Left cardiac atrium (tissue), 4 donors: Measurements from ENCODE around the gene CAPNS1. TPM values are rescaled to one million over a fixed set of nuclear protein-coding genes. Genes with fewer than 3 reads are reported as not detected.
A peak's percentile ranks its signal among the peaks of the same experiment; 100 is the strongest.
"Not testable (repeated sequence)": the region's sequence is repeated elsewhere in the genome, so short reads cannot be mapped to it uniquely, and the experiment has no call there.

Source experiments
- ATAC-seq, 2 donors: fragments of 200-7000 bp; cut with Tn5 transposase; one replicate each; pipeline ENCODE4 v1.9.1; 2020; ENCODE audit warnings: mild to moderate bottlenecking in 2 of 2, moderate library complexity in 2 of 2
- DNase-seq: peaks from one replicate; pipeline ENCODE4 v3.0.0-alpha.2; 2020
- intact Hi-C, 2 donors: fragments of 100-400 bp; cut with DNase I; formaldehyde crosslinking; loops; one replicate each; pipeline versions ENCODE4 v1.14.1 to v1.15.1; 2022 to 2023
- total RNA-seq, 2 donors: library from RNA; stranded (reverse); fragmentation: NEBNext Ultra II Directional; extraction: Animal tissue kit (Norgen Biotek cat#: 25700); gene quantifications; one replicate each; pipeline ENCODE4 v1.2.1, GENCODE V29; 2021
- donor health status: DM: no; HTN: yes; CAD: no.
- donor health status: DM: no; HTN: yes; CAD: no; lungs with severe emphysema.
- donor health status: DM: yes; HTN: yes; CAD: no.
- donor health status: Dilated cardiomyopathy.

CAPNS1 gene
- total RNA-seq, 2 donors from 2014 or later = 614 TPM

DNA sequence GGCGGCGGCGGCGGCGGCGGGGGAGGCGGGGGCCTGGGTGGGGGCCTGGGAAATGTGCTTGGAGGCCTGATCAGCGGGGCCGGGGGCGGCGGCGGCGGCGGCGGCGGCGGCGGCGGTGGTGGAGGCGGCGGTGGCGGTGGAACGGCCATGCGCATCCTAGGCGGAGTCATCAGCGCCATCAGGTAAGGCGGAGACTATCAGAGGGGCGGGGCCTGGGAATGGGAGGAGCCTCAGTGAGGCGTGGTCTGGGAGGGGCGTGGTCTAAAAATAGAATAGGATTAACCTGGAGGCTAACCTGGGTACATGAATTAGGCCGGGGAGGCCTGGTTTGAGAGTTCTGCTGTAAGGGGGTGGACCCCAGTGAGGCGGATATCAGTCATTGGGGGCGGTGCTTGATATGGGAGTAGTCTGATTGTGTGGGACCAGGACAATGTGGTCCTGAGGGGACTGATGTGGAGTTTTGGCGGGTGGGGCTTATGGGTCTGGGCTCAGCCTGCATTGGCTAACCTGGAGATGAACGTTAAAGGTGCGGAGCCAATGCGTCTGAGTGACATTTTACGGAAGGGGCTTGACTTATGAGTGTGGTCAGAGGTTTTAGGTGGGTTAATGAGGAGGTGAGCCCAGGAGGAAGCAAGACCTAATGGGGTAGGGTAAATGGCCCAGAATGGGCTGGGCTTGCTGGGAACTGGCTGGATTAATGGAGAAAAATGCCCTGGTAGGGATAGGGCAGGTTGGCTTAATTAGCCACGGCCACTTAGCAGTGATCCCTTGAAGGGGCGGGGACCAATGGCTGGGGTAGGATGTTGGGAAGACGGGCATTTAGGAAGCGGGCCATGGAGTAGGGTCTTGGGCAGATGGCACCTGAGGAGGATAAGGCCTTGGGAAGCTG is 1.4 kb downstream of the CAPNS1 start:
- peak; percentile 79 to 80 for ATAC-seq
- DNase-seq = peak; percentile 89
- intact Hi-C loops = no loop called here

- ATAC-seq (no peak), DNase-seq (no peak)
- intact Hi-C loops = no loop called here
Measured at GRCh38 chr19:36142046-36142445, 2.2 kb downstream of the CAPNS1 start.

- ATAC-seq (no peak), DNase-seq (no peak)
- intact Hi-C loops = no loop called here
Measured at GRCh38 chr19:36142496-36142895, 2.6 kb downstream of the CAPNS1 start.

DNA sequence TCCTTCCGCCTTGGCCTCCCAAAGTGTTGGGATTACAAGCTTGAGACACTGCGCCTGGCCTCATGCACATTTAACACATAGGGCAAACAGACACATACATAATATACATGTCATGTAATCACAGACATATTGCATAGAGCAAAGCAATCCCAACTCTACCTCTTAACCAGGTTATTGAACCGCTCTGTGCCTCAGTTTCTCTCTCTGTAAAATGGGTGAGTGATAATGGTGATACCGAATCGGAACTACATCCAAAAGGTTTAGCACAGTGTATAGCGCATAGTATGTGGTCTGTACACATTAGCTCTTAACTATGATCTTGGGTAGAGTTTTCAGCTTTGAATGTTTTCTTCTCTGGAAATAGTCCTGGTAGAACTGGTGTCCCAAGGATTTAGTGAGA is 4.8 kb downstream of the CAPNS1 start:
- DNase-seq = no peak
- ATAC-seq = no peak
- intact Hi-C loops = no loop called here

GRCh38 chr19:36149673-36150406 is 10.0 kb downstream of the CAPNS1 start:
- ATAC-seq = no peak
- no peak for DNase-seq
- intact Hi-C loops = no loop called here

- ATAC-seq (peak in 1 of 2 donors; percentile 1), DNase-seq (no peak)
- intact Hi-C loops = no loop called here
Measured at GRCh38 chr19:36150586-36150985, 10.7 kb downstream of the CAPNS1 start.

DNA sequence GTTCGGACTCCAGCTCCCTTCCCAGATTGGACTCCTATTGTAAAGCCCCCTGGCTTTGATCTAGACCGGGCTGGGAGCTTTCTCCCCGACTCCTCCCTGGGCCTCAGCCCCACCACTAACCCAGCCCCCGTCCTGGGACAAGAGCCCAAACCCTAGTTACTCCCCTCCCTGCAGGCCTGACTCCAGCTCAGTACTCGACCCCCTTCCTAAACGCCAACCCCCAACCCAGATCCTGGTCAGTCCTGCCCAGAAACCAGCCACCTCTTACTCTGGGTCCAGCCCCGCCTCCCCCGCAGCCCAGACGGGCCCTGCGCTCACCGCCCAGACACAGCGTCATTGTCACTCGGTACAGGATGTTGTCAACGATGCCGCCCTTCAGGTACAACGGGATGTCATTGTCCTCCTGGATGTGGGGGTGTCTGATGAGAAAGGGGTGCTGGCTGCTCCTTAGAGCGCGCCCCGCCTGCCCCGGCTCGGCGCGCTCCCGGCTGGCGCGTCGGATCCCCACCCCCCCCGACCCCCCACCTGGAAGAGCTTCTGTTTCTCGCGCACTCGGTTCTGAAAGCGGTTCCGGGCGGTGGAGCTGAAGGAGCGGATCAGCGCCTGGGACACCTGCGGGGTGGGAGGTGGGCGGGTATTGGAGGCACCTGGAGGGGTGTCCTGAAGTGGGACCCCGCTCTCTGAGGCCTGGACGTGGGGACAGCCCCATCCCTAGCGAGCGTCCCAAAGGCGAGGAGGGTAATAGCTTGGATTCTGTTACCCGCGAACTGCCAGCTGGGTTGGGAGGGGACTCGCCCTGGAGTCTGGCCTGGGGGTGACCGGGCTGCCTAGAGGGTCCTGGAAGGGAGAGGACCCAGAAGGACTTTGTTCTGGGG is 11.5 kb downstream of the CAPNS1 start:
- ATAC-seq (peak; percentile 65 to 76), DNase-seq (peak; percentile 79)
- intact Hi-C loops = no loop called here

GRCh38 chr19:36152019-36152351 is 12.1 kb downstream of the CAPNS1 start:
- ATAC-seq = peak; percentile 9 to 13
- DNase-seq = no peak
- intact Hi-C loops = no loop called here

DNA sequence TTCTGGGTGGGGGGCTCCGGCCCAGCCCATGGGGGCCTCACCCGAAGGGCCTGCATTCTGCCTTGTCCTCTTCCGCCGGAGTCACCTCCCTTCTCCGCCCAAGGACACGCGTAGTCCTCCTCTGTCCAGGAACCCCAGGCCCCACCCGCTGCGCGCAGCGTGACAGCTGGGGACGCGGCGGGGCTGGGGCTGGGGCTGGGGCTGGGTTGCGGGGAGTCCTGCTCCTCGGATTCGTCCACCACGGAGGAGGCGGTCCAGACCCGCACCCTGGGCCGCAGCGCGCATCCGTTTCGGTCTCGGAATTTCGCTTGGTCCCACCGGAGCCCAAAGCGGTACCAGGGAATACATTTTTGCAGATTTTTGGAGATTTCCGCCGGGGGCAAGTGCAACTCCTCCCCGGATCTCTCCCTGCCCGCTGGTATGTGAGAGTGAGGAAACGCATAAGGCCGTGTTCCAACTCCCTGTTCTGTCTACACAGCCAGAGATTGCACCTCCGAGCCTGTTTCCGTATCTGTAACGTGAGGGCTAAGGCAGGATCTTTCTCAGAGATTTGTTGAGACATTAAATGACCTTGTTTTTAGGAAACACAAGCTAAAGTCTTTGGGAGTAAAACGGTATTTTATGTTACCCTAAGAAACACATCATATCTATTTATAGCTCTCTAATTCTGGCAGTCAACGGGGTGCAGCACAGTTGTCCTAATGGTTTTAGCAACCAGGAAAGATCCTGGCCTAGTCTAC is 12.7 kb downstream of the CAPNS1 start, which contains the start of gene COX7A1:
Gene COX7A1, minus strand, starts transcription at position 96 of the 740 bp plus-strand sequence. Its CDS starts 40 bp downstream, at position 56.
- ATAC-seq (peak; percentile 90 to 91), DNase-seq (peak; percentile 84)
- intact Hi-C loops = no loop called here

DNA sequence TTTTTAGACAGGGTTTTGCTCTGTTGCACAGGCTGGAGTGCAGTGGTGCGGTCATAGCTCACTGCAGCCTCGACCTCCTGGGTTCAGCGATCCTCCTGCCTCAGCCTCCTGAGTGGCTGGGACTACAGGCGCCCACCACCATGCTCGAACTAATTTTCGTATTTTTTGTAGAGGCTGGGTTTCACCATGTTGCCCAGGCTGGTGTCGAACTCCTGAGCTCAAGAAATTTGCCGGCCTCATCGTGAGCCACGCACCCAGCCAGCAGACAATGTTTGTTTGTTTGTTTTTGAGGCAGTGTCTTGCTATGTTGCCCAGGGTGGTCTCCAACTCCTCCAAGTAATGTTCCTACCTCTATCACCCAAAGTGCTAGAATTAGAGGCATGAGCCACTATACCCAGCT is 13.3 kb downstream of the CAPNS1 start:
- intact Hi-C loops = no loop called here
- DNase-seq = no peak

DNA sequence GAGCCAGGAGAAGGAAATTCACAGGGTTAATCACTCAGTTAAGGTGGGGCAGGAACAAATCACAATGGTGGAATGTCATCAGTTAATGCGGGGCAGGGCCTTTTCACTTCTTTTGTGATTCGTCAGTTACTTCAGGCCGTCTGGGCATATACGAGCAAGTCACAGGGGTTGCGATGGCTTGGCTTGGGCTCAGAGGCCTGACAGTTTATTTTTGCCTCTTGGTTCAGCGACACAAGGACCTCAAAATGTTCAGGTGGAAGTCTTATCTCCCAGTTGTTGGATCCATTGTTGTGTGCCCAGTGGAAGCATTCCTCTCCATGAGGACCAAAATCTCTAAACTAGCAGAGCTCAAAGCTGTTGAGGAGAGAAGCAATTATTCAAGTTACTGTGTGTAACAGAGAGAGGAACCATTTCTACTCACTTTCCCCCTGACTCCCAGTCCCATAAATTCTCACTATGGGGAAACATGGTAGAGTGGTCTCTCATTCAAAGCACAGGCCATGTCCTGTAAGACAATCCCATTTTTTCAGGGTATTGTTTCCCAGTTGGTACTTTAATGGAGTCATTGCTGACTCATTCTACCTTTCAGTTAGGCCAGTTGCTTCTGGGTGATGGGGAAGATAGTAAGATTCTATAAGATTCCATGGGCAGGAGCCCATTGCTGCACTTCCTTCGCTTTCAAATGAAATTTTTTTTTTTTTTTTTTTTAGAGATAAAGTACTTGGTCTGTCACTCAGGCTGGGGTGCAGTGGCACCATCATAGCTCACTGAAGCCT is 21.1 kb downstream of the CAPNS1 start:
- DNase-seq (no peak), ATAC-seq (no peak)
- intact Hi-C loops = no loop called here

More for the DNA sequence above, 13.3 kb downstream of the CAPNS1 start:
- ATAC-seq = no peak

- intact Hi-C loops = no loop called here
- ATAC-seq = no peak
- no peak for DNase-seq
Measured at GRCh38 chr19:36163813-36164212, 23.9 kb downstream of the CAPNS1 start.

DNA sequence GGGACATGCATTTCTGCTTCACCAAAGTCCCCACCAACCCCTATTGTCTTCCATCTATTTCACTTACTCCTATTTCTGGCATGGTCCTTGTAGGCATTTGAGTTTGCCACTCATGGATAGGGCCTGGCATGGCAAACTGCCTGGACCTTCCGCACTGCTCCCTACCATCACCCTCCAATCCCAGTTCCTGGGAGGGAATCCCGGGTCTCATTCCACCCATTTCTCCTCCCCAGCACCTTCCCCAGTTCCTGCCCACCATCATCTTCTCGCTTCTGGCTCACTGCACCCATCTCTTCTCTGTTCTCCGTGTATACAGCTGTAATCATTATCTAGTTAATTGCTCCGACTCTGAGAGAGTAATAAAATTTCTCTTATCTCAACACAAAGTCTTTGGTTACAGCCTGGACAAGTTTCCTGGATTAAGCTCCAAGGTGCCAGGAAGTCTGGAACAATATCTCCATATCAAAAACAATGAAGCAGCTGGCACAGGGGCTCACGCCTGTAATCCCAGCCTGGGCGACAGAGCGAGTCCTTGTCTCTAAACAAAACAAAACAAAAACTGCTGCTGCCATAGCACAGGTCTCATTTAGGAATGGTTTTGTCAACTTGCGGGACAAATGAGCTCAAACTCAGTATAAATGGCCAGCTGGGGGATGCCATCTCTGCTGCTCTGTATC is 29.4 kb downstream of the CAPNS1 start:
- DNase-seq (peak; percentile 44), ATAC-seq (peak; percentile 29 to 48)
- intact Hi-C loops = no loop called here

DNA sequence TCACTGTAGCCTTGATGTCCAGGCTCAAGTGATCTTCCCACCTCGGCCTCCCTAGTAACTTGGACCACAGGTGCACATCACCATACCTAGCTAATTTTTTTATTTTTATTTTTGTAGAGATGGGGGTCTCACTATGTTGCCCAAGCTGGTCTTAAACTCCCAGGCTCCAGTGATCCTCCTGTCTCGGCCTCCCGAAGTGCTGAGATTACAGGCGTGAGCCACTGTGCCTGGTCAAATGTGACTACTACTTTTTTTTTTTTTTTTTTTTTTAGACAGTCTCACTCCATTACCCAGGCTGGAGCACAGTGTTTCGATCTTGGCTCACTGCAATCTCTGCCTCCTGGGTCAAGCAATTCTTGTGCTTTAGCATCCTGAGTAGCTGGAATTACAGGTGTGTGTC is 33.0 kb downstream of the CAPNS1 start:
- intact Hi-C loops = loop anchor here in 1 of 2 donors (10.0 kb wide), 1 partner anchor 108 kb away; no protein-coding TSS in a partner anchor
- DNase-seq (no peak), ATAC-seq (no peak)

DNA sequence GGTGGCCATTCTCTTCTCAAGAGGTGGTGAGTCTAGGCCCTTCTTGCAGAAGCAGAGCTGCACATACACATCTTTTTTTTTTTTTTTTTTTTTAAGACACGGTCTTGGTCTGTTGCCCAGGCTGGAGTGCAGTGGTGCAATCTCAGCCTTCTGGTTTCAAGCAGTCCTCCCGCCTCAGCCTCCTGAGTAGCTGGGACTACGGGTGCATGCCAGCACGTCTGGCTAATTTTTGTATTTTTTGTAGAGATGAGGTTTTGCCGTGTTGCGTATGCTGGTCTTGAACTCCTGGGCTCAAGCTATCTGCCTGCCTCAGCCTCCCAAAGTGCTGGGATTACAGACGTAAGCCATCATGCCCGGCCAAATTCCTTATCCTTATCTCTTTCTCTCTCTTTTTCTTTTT is 34.0 kb downstream of the CAPNS1 start:
- not testable (repeated sequence) for DNase-seq, ATAC-seq
- intact Hi-C loops = loop anchor here in 1 of 2 donors (10.0 kb wide), 1 partner anchor 109 kb away; no protein-coding TSS in a partner anchor

DNA sequence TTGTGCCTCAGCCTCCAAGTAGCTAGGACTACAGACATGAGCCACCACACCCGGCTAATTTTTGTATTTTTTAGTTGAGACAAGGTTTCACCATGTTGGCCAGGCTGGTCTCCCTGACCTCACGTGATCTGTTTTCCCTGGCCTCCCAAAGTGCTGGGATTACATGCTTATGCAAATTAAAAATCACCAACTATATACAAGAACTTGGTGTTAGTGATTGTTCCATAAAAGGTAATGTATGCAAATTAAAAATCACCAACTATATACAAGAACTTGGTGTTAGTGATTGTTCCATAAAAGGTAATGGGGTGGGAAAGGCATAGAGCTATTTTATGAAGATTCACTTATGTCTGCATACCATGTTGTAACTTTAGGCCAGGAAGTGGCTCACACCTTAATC is 39.2 kb downstream of the CAPNS1 start:
- ATAC-seq, DNase-seq: not testable (repeated sequence)
- intact Hi-C loops = loop anchor here in 1 of 2 donors (10.0 kb wide), 1 partner anchor 114 kb away; no protein-coding TSS in a partner anchor

DNA sequence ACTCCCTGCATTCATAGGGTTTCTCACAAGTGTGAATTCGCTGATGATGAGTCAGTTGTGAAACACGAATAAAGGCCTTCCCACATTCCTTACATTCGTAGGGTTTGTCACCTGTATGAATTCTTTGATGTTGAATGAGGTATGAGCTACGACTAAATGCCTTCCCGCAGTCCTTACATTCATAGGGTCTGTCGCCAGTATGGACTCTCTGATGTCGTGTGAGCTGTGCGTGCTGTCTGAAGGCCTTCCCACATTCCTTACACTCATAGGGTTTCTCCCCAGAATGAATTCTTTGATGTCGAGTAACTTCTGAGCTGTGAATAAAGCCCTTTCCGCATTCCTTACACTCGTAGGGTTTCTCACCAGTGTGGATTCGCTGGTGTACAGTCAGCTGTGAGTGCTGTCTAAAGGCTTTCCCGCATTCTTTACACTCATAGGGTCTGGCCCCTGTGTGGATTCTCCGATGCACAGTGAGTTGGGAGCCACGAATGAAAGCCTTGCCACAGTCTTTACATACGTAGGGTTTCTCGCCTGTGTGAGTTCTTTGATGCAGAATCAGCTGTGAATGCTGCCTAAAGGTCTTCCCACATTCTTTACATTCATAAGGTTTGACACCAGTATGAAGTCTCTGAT is 42.9 kb downstream of the CAPNS1 start:
- no peak for DNase-seq
- intact Hi-C loops = no loop called here
- ATAC-seq = peak; percentile 35 to 56
